ENCODE data around the gene R3HCC1L. TPM values are rescaled to one million over a fixed set of nuclear protein-coding genes. Genes with fewer than 3 reads are reported as not detected.

Gene R3HCC1L
- polyA plus RNA-seq, 2 of the 4 experiments (the other 2 are of a cell fraction): 11.0 to 15.2 TPM

GRCh38 chr10:98172073-98172472, 37.6 kb downstream of the R3HCC1L start:
- 94% methylated on average over 4 of the region's 4 CpGs for WGBS (ENCODE audit: missing lambda C conversion rate)
- ATAC-seq: no peak
- Histone ChIP-seq H3K4me2 (no peak overlapping the region), H3K4me3 (no peak overlapping the region), H3K27ac (no peak overlapping the region), H3K4me1 (no peaks in the 10 kb centered on the region), H3K9me3 (no peaks in the 10 kb centered on the region)
- ChIA-PET POLR2A (no interaction called here), CTCF (interaction anchor here (0.9 to 4.0 kb wide), 9 partner anchors 8 to 140 kb away, joined by 3 to 45 read pairs (median 5); no protein-coding TSS in a partner anchor)
- TF ChIP-seq PHF8 (IDR thresholded peaks at IDR 0.05; ENCODE audit: borderline replicate concordance, low read depth): no peak
- TF ChIP-seq HOXA7 (CRISPR knock-in tag; IDR thresholded peaks at IDR 0.05): no peak
- TF ChIP-seq CHD2 (IDR thresholded peaks at IDR 0.05; ENCODE audit: low read length, partially characterized antibody): no peak
- no peak for TF ChIP-seq ZFP36 (IDR thresholded peaks at IDR 0.05; ENCODE audit: borderline replicate concordance, partially characterized antibody)
- no peak for TF ChIP-seq HEYL (CRISPR knock-in tag; IDR thresholded peaks at IDR 0.05)
- TF ChIP-seq MAX (IDR thresholded peaks at IDR 0.05): no peak
- no peak for TF ChIP-seq EHMT2 (IDR thresholded peaks at IDR 0.05; ENCODE audit: low read depth)
- TF ChIP-seq ZSCAN20 (CRISPR knock-in tag; IDR thresholded peaks at IDR 0.05): no peak
- TF ChIP-seq MAZ (IDR thresholded peaks at IDR 0.05; ENCODE audit: borderline replicate concordance, low read depth, low read length): no peak
- TF ChIP-seq PBX3 (IDR thresholded peaks at IDR 0.05): no peak
- no peak for TF ChIP-seq BCL3 (IDR thresholded peaks at IDR 0.05)
- no peak for FAIRE-seq
- DNase-seq (ENCODE audit: low read depth in 1 of 2, low spot score in 1 of 2): no peak

GRCh38 chr10:98172495-98172894, 38.0 kb downstream of the R3HCC1L start:
- no peak for ATAC-seq
- TF ChIP-seq ZFP36 (IDR thresholded peaks at IDR 0.05; ENCODE audit: borderline replicate concordance, partially characterized antibody): no peak
- TF ChIP-seq REST (IDR thresholded peaks at IDR 0.05): no peak
- TF ChIP-seq KDM5A (IDR thresholded peaks at IDR 0.05): no peak
- no peak for TF ChIP-seq NPAS2 (CRISPR knock-in tag; IDR thresholded peaks at IDR 0.05; ENCODE audit: borderline replicate concordance)
- TF ChIP-seq HOXB5 (CRISPR knock-in tag; IDR thresholded peaks at IDR 0.05): no peak
- no peak for TF ChIP-seq HEYL (CRISPR knock-in tag; IDR thresholded peaks at IDR 0.05)
- TF ChIP-seq EHMT2 (IDR thresholded peaks at IDR 0.05; ENCODE audit: low read depth): no peak
- TF ChIP-seq NFE2L2 (conservative IDR thresholded peaks at IDR 0.05; ENCODE audit: low read length): no peak
- no peak for TF ChIP-seq POLR2A (IDR thresholded peaks at IDR 0.05; ENCODE audit: low read length)
- no peak for TF ChIP-seq FOSL2 (IDR thresholded peaks at IDR 0.05)
- no peak for TF ChIP-seq FOSL2 (CRISPR knock-in tag; IDR thresholded peaks at IDR 0.05)
- no peak for TF ChIP-seq USF2 (IDR thresholded peaks at IDR 0.05)
- no peak for TF ChIP-seq RAD21 (conservative IDR thresholded peaks at IDR 0.05 in 1 of 2, IDR thresholded peaks at IDR 0.05 in 1 of 2)
- no peak for TF ChIP-seq BHLHE40 (IDR thresholded peaks at IDR 0.05; ENCODE audit: low read depth, low read length)
- no peak for TF ChIP-seq ELK1 (IDR thresholded peaks at IDR 0.05; ENCODE audit: low read depth, low read length)
- TF ChIP-seq MYC (IDR thresholded peaks at IDR 0.05; ENCODE audit: borderline replicate concordance, low read length): no peak
- TF ChIP-seq RFX5 (IDR thresholded peaks at IDR 0.05): no peak
- TF ChIP-seq HDAC2 (IDR thresholded peaks at IDR 0.05): no peak
- H3K4me1 ChIP-seq: no peaks in the 10 kb centered on the region
- ChIA-PET POLR2A (no interaction called here), CTCF (interaction anchor here (0.9 to 4.0 kb wide), 5 partner anchors 9 to 140 kb away, joined by 3 to 45 read pairs (median 3); no protein-coding TSS in a partner anchor)
- DNase-seq (ENCODE audit: low read depth in 1 of 2, low spot score in 1 of 2): no peak
- no peak overlapping the region for H3K27ac ChIP-seq
- no peak overlapping the region for H3K4me3 ChIP-seq
- no peak overlapping the region for H3K4me2 ChIP-seq
- no peaks in the 10 kb centered on the region for H3K9me3 ChIP-seq
- WGBS (ENCODE audit: missing lambda C conversion rate): 94% methylated on average over 5 of the region's 5 CpGs
- FAIRE-seq: no peak
